Tibial nerve (tissue), 4 donors: ENCODE results near the gene HYI.

Source experiments
- EP300 ChIP-seq, 2 donors: sonication (generic); formaldehyde crosslinking; IDR thresholded peaks; one replicate each; pipeline ENCODE4 v1.6.1; 2017; ENCODE audit warnings: antibody characterized with exemption in 2 of 2, mild to moderate bottlenecking in 1 of 2
- POLR2A ChIP-seq, 2 donors: fragments of 450-650 bp; IDR thresholded peaks; one replicate each; pipeline ENCODE4 v1.6.1; 2017; ENCODE audit warnings: antibody characterized with exemption in 2 of 2, mild to moderate bottlenecking in 2 of 2, moderate library complexity in 2 of 2
- TF ChIP-seq, protein P1 (sequence below), 5 experiments: fragments of 200-600 bp in 3 of 5; fragments of 450-650 bp in 2 of 5; sonication (generic) in 3 of 5; IDR thresholded peaks; one replicate each; pipeline ENCODE4 v1.5.1; 2016 to 2019; ENCODE audit warnings: antibody characterized with exemption in 5 of 5, mild to moderate bottlenecking in 3 of 5, moderate library complexity in 2 of 5

DNA sequence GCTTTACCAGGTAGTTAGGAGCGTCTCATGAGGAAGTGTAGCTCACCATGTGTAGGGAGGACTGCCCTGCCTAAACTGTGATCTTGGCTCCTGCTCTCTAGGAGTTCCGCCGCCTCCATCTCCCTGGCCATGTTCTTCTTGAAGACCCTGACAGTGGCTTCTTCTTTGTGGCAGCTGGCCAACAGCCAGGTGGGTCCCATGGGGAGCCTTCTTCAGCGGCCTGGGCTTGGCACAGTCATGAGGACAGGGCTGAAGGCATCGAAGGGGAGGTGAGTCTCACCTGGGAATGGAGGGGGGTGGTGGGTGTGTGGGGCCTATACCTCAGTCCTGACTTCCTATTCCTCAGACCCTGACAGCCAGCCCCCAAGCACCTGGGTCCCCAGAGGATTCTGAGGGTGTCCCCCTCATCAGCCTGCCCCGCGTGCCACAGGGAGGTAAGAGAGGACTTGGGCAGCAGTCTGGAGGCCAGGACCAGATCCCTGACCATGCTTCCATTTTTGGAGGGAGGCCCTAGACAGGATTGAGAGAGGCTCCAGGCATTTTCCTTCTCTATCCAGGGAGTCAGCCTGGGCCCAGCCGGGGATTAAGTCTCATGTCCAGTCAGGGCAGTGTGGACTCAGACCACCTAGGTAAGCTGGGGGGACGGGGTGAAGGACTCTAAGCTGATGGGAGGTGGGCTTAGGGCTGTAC is 21.4 kb downstream of the HYI start:
- TF ChIP-seq, protein P1, sequence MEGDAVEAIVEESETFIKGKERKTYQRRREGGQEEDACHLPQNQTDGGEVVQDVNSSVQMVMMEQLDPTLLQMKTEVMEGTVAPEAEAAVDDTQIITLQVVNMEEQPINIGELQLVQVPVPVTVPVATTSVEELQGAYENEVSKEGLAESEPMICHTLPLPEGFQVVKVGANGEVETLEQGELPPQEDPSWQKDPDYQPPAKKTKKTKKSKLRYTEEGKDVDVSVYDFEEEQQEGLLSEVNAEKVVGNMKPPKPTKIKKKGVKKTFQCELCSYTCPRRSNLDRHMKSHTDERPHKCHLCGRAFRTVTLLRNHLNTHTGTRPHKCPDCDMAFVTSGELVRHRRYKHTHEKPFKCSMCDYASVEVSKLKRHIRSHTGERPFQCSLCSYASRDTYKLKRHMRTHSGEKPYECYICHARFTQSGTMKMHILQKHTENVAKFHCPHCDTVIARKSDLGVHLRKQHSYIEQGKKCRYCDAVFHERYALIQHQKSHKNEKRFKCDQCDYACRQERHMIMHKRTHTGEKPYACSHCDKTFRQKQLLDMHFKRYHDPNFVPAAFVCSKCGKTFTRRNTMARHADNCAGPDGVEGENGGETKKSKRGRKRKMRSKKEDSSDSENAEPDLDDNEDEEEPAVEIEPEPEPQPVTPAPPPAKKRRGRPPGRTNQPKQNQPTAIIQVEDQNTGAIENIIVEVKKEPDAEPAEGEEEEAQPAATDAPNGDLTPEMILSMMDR (IDR thresholded peaks at IDR 0.05): no peak
- TF ChIP-seq POLR2A (IDR thresholded peaks at IDR 0.05) (no peak), EP300 (IDR thresholded peaks at IDR 0.05) (no peak)
